ENCODE data around the gene COL23A1. TPM values are rescaled to one million over a fixed set of nuclear protein-coding genes. Genes with fewer than 3 reads are reported as not detected.

Gene COL23A1
- total RNA-seq, 1 experiment from 2014 or later: 15.0 TPM

- Mint-ChIP-seq H3K4me1 (peaks cover 5% of the 10 kb centered on the region), H3K4me3 (no peak overlapping the region), H3K9me3 (peaks cover 8% of the 10 kb centered on the region), H3K27me3 (ENCODE audit: low read depth) (no peaks in the 10 kb centered on the region), H3K27ac (no peak overlapping the region), H3K36me3 (no peaks in the 10 kb centered on the region)
- no peak for DNase-seq (ENCODE audit: low spot score)
- ChIA-PET CTCF (interaction anchor here (0.7 to 1.4 kb wide), 11 partner anchors 10 to 85 kb away, joined by 3 to 7 read pairs (median 3); no protein-coding TSS in a partner anchor), POLR2A (no interaction called here)
- TF ChIP-seq USF1 (CRISPR knock-in tag; IDR thresholded peaks at IDR 0.05) (no peak), ARID4B (CRISPR knock-in tag; IDR thresholded peaks at IDR 0.05; ENCODE audit: borderline replicate concordance) (no peak), ZNF423 (CRISPR knock-in tag; IDR thresholded peaks at IDR 0.05) (no peak), GABPB1 (CRISPR knock-in tag; IDR thresholded peaks at IDR 0.05) (no peak), TEAD4 (CRISPR knock-in tag; IDR thresholded peaks at IDR 0.05) (no peak), E2F4 (CRISPR knock-in tag; IDR thresholded peaks at IDR 0.05; ENCODE audit: borderline replicate concordance, low read depth) (no peak), FOXK1 (CRISPR knock-in tag; IDR thresholded peaks at IDR 0.05) (no peak)
- peak; percentile 31; the same call in 1 of the 2 replicates for ATAC-seq
Measured at GRCh38 chr5:178319541-178320041, 270.6 kb downstream of the COL23A1 start.

GRCh38 chr5:178318893-178319292, 271.3 kb downstream of the COL23A1 start:
- H3K4me3 Mint-ChIP-seq: no peak overlapping the region
- H3K9me3 Mint-ChIP-seq: peaks cover 8% of the 10 kb centered on the region
- H3K27me3 Mint-ChIP-seq (ENCODE audit: low read depth): no peaks in the 10 kb centered on the region
- H3K4me1 Mint-ChIP-seq: no peaks in the 10 kb centered on the region
- ChIA-PET CTCF (interaction anchor here (1.1 to 1.4 kb wide), 7 partner anchors 9 to 84 kb away, joined by 3 to 7 read pairs (median 4); no protein-coding TSS in a partner anchor), POLR2A (no interaction called here)
- ATAC-seq (no peak), DNase-seq (ENCODE audit: low spot score) (no peak)
- peak overlapping the region; percentile 24; the same call in 1 of the 2 replicates for H3K27ac Mint-ChIP-seq
- H3K36me3 Mint-ChIP-seq: no peaks in the 10 kb centered on the region
- no peak for TF ChIP-seq USF1 (CRISPR knock-in tag; IDR thresholded peaks at IDR 0.05)

GRCh38 chr5:178318382-178318781, 271.8 kb downstream of the COL23A1 start:
- Mint-ChIP-seq H3K27ac (no peak overlapping the region), H3K4me1 (no peaks in the 10 kb centered on the region), H3K36me3 (no peaks in the 10 kb centered on the region), H3K27me3 (ENCODE audit: low read depth) (no peaks in the 10 kb centered on the region), H3K9me3 (peaks cover 8% of the 10 kb centered on the region), H3K4me3 (no peak overlapping the region)
- ChIA-PET POLR2A (no interaction called here), CTCF (interaction anchor here (1.3 to 1.4 kb wide), 2 partner anchors 65 to 83 kb away, joined by 4 read pairs; no protein-coding TSS in a partner anchor)
- DNase-seq (ENCODE audit: low spot score) (no peak), ATAC-seq (no peak)
- TF ChIP-seq HMGA2 (CRISPR knock-in tag; IDR thresholded peaks at IDR 0.05) (no peak), ZNF219 (CRISPR knock-in tag; IDR thresholded peaks at IDR 0.05; ENCODE audit: borderline replicate concordance) (no peak), NFYB (CRISPR knock-in tag; conservative IDR thresholded peaks at IDR 0.05; ENCODE audit: low read depth) (no peak), ZNF263 (CRISPR knock-in tag; IDR thresholded peaks at IDR 0.05; ENCODE audit: low read depth) (no peak), NFATC4 (CRISPR knock-in tag; IDR thresholded peaks at IDR 0.05) (no peak), MXD4 (CRISPR knock-in tag; IDR thresholded peaks at IDR 0.05; ENCODE audit: borderline replicate concordance) (no peak), GABPB1 (CRISPR knock-in tag; IDR thresholded peaks at IDR 0.05) (no peak), ZNF396 (CRISPR knock-in tag; IDR thresholded peaks at IDR 0.05; ENCODE audit: borderline replicate concordance) (no peak), GTF2I (CRISPR knock-in tag; conservative IDR thresholded peaks at IDR 0.05) (no peak), CTCF (IDR thresholded peaks at IDR 0.05) (no peak), IRF2 (CRISPR knock-in tag; IDR thresholded peaks at IDR 0.05; ENCODE audit: borderline replicate concordance, low read depth) (no peak), FOXK1 (CRISPR knock-in tag; IDR thresholded peaks at IDR 0.05) (no peak), SMAD4 (CRISPR knock-in tag; IDR thresholded peaks at IDR 0.05) (no peak), ZNF425 (CRISPR knock-in tag; conservative IDR thresholded peaks at IDR 0.05) (no peak), MAX (CRISPR knock-in tag; IDR thresholded peaks at IDR 0.05) (no peak), TCF7 (CRISPR knock-in tag; IDR thresholded peaks at IDR 0.05; ENCODE audit: low read depth) (no peak)
